ENCODE measurements around the gene ITGA2B.
"Not testable (repeated sequence)": the region's sequence is repeated elsewhere in the genome, so short reads cannot be mapped to it uniquely, and the experiment has no call there.

The ITGA2B gene

DNA sequence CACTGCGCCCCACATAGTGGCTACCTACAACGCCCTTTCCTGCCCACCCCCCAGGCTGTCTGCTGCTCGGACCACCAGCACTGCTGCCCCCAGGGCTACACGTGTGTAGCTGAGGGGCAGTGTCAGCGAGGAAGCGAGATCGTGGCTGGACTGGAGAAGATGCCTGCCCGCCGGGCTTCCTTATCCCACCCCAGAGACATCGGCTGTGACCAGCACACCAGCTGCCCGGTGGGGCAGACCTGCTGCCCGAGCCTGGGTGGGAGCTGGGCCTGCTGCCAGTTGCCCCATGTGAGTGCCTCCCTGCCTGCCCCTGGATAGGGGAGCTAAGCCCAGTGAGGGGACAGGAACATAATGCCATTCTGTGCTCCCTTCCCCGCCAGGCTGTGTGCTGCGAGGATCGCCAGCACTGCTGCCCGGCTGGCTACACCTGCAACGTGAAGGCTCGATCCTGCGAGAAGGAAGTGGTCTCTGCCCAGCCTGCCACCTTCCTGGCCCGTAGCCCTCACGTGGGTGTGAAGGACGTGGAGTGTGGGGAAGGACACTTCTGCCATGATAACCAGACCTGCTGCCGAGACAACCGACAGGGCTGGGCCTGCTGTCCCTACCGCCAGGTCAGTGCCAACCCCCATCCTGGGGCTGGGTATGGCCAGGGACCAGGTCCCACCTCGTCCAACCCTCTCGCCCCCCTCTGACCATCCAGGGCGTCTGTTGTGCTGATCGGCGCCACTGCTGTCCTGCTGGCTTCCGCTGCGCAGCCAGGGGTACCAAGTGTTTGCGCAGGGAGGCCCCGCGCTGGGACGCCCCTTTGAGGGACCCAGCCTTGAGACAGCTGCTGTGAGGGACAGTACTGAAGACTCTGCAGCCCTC, 37.3 kb downstream of the ITGA2B start:
- DNase-seq (ENCODE audit: low spot score) = no peak

DNA sequence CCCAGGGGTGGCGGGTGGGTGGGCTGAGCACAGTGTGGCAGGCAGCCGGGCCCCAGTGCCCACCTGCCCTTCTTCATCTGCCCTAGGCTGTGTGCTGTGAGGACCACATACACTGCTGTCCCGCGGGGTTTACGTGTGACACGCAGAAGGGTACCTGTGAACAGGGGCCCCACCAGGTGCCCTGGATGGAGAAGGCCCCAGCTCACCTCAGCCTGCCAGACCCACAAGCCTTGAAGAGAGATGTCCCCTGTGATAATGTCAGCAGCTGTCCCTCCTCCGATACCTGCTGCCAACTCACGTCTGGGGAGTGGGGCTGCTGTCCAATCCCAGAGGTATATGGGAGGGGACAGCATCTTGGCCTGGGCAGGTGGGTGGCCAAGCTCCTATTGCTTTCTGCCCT, 38.0 kb downstream of the ITGA2B start:
- no peak for DNase-seq (ENCODE audit: low spot score)

DNA sequence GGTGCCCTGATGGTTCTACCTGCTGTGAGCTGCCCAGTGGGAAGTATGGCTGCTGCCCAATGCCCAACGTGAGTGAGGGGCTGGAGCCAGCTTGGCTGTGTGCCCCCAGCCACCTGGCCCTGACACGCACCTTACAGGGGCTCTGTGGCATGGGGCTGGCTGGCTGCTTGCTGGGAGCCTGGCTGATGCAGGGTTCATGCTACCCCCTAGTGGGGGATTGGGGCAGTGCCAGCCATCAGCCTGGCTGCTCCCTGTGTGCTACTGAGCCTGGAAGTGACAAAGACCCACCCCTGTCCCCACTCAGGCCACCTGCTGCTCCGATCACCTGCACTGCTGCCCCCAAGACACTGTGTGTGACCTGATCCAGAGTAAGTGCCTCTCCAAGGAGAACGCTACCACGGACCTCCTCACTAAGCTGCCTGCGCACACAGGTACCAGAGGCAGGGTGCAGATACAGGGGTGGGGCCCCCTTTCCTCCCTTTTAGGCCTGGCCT, 38.7 kb downstream of the ITGA2B start:
- DNase-seq (ENCODE audit: low spot score) = peak; percentile 59

DNA sequence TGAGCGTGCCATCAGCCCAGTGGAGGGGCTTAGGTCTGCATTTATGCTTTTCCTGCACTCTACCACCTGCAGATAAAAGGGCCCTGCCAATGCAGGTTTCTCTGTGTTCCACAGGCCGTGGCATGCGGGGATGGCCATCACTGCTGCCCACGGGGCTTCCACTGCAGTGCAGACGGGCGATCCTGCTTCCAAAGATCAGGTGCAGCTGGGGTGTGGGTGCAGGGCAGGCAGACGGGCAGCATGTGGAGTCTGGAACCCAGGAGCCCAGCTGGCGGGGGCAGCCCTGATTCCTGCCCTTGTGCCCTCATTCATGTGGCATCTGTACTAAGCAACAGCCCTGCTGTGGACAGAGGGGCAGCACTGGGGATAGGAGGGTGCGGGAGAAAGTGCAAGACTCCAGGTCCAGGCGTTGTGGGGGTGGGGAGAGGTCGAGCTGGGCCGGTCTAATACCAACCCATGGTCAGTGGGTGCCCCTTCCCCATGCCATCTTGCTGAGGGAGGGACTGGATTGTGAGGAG, 39.8 kb downstream of the ITGA2B start:
- no peak for DNase-seq (ENCODE audit: low spot score)

DNA sequence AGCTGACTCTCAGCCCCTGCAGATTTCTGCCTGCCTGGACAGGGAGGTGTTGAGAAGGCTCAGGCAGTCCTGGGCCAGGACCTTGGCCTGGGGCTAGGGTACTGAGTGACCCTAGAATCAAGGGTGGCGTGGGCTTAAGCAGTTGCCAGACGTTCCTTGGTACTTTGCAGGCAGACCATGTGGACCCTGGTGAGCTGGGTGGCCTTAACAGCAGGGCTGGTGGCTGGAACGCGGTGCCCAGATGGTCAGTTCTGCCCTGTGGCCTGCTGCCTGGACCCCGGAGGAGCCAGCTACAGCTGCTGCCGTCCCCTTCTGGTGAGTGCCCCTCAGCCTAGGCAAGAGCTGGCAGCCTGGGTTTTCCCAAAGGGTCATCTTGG, 40.5 kb downstream of the ITGA2B start:
- DNase-seq (ENCODE audit: low spot score) = no peak

DNA sequence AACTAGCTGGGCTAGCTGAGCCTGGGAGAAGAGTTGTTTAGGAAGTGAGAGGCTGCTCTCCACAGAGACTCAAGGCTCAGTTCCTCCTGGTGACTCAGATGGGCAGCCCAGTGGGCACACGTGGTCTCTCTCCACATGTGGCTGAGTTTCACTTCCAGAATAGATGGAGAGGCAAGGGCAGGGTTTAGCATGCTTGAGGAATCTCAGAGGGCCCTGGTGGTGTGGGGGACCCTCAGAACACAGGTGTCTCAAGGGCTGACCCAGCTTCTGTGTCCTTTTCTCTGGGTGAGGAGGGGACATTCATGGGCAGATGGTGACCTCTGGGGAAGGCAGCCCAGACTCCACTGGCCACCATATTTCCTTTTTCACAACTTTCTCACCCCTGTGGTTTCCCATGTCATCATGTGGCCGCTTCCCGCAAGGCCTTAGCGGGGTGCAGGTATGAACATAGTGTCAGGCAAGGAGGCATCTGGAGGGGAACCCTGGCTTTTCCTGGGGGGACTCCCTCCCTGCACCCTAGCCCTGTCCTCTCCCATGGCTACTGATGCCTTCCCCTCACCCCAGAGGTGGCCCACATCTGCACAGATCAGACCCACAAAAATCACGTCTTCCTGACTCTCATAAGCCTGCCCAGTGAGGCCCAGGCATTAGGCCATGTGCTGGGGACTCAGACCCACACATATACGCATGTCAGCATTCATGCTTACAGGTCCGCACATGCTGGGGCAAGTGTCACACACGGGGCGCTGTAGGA, 41.0 kb downstream of the ITGA2B start:
- DNase-seq (ENCODE audit: low spot score) = no peak

DNA sequence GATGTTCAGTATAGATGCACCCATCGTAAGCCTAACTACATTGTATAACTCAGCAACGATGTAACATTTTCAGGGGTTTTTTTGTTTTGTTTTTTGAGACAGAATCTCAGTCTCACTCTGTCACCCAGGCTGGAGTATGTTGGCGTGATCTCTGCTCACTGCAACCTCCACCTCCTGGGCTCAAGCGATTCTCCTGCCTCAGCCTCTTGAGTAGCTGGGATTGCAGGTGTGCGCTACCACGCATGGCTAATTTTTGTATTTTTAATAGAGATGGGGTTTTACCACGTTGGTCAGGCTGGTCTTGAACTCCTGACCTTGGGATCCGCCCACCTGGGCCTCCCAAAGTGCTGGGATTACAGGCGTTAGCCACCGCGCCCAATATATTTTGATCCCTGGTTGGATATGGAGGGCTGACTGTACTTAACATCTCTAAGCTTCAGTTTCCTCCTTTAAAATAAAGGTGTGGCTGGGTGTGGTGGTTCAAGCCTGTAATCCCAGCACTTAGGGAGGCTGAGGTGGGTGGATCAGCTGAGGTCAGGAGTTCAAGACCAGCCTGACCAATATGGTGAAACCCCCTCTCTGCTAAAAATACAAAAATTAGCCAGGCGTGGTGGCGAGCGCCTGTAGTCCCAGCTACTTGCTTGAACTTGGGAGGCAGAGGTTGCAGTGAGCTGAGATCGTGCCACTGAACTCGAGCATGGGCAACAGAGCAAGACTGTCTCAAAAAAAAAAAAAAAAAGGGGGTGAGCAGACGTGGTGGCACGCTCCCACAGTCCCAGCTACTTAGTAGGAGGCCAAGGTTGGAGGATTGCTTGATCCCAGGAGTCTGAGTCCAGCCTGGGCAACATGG, 42.0 kb downstream of the ITGA2B start:
- not testable (repeated sequence) for DNase-seq (ENCODE audit: low spot score)

DNA sequence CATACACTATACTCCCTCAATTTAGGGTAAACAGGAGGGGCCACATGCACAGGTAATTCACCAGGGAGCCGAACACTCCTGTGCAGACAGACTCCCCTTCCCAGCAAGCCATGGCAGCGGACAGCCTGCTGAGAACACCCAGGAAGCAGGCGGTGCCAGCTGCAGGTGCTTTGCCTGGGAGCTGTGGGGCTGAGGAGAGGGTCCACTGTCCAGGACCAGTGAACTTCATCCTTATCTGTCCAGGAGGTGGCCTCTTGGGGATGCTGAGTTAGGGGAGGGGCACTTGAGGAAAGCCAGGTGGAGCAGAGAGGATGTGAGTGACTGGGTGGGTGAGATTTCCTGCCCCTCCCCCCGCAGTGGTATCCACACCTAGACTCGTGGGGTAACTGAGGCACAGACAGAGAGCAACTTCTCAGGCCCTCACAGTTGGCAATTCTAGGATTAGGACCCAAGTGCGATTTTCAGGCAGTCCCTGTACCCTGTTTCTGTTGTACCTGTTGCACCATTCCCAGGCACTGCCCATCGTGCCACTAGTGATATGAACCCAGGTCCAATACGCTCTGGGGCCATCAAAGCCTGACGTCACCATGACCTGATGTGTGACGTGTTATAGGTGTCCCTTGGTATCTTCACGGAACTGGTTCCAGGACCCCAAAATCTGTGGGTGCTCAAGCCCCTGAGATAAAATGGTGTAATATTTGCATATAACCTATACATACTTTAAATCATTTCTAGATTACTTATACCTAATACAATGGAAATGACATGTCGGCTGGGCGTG, 43.2 kb downstream of the ITGA2B start:
- DNase-seq (ENCODE audit: low spot score) = no peak

DNA sequence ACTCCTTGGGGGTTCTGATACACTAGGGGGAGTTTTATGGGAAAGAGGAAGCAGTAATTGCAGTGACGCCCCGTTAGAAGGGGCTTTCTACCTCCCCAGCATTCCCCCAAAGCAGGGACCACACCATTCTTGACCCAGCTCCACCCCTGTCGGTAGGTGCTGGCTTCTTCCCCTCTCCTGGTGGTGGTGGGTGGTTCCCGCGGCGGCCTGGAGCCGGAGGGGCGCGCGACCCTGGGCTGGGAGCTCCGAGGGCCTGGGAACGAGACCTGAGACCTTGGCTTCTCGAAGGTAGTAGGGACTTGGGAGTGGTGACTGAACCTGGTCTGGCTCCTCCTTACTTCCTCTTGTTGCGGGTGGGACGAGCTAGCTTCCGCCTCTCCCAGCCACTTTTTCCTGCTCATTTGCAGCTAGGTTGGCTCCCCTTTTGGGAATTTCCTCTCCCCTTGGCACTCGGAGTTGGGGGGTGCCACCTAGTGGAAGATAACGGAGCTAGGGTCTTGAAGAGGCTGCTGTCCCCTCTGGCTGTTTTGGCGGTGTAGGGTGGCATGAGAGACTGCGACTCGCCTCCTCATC, 43.9 kb downstream of the ITGA2B start:
- peak; percentile 92 for DNase-seq (ENCODE audit: low spot score)

DNA sequence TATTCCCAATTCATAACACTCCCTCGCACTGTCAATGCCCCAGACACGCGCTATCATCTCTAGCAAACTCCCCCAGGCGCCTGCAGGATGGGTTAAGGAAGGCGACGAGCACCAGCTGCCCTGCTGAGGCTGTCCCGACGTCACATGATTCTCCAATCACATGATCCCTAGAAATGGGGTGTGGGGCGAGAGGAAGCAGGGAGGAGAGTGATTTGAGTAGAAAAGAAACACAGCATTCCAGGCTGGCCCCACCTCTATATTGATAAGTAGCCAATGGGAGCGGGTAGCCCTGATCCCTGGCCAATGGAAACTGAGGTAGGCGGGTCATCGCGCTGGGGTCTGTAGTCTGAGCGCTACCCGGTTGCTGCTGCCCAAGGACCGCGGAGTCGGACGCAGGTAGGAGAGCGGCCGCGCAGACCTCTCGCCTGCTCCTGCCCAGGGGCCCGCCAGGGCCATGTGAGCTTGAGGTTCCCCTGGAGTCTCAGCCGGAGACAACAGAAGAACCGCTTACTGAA, 44.5 kb downstream of the ITGA2B start, which contains the start of gene GRN:
GRN (plus strand) TSS at position 364 of the 515 bp plus-strand sequence. CDS start 3,863 bp downstream, outside the sequence.
- DNase-seq (ENCODE audit: low spot score) = peak; percentile 100

DNA sequence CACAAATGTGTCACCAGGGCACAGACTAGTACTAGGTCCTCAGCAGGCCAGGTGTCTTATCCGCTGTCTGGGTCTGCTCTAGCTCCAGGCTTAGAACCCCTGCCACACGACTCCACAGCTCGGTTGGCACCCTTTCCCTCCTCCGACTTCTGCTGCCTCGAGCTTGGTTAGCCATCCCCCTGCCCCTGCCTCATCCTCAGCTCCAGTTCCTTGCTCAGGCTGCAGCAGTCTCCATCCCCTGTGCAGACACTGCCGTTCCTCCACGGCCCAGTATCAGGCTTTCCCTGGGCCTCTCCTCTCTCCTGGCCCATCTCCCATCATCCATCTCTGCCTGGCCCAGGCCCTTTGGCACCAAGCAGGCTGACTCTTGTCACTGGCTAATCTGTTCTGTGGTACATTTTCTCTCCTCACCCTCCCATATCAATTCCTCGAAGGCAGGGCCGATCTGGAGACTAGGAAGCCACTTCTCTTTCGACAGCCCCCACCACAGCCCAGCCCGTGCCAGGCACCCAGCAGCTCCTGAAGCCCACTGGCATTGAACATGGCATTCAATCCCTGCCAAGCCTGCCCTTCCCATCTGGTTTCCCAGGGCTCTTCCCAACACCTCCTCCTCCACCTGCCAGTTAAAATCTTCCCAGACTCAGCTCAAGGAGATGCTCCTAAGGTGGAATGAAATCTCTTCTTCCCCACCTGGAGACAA, 45.8 kb downstream of the ITGA2B start:
- DNase-seq (ENCODE audit: low spot score) = peak; percentile 50

DNA sequence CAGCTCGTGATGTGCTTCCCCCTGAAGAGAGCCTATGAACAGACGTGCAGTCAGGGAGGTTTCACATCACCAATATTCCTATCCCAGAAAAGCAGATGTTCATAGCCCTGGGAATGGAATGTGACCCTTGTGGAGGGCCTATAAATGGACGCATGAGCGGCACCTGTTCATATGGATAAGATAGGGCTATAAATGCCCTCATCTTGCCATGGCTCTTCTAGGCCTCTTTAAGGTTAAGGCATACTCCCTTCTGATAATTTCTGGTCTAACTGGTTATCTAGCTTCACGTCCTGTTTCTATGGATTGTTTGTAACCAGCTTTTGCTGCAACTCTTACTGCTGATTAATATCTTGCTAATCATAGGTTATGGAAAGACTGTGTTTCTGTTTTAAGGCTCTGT, 48.9 kb downstream of the ITGA2B start:
- not testable (repeated sequence) for DNase-seq (ENCODE audit: low spot score)

DNA sequence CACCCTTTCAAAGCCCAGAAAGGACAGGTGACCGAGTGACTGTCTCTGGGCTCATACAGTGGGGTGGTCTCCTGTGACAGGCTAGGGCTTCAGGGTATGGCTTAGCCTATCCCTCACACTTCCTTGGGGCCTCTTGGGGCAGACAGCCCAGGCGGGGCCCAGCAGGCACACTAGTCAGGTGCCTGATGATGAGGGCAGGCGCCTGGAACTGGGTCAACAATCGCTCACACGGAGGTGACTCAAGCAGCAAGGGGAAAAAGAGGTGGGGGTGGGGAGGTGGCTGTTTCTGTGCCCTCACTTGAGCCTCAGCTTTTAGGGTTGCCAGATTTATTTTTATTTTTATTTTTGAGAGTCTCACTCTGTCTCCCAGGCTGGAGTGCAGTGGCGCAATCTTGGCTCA, 50.7 kb downstream of the ITGA2B start:
- DNase-seq (ENCODE audit: low spot score) = no peak

DNA sequence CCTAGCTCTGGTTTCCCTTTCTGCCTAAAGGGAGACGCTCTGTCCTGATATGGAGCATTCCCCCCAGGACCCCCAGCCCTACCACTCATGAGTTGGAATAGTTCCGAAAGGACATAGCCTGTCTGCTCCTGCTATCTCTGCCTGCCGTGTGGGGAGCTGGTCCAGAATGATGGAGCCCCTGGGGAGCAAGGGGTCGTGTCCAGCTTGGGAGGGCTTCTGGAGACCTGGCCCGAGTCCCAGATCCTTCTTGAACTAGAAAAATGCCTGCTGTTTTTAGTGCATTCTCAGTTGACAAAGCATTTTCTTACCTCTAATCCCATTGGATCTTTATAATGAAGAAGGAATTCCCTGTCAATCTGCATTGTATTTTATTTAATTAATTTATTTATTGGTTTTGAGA, 53.5 kb downstream of the ITGA2B start:
- DNase-seq (ENCODE audit: low spot score) = no peak

DNA sequence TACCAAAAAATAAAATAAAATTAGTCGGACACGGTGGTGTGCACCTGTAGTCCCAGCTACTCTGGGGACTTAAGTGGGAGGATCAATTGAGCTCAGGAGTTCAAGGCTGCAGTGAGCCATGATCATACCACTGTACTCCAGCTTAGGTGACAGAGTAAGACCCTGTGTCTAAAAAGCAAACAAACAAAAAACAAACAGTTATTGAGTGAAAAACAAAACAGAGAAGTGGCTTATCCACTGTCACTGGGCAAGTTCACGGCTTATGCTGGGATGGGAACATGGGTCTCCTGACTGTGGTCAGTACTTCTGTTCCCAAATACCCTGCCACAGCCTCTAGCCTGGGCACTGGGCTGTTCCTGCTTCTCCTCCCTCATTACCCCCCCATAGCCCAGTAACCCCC, 53.9 kb downstream of the ITGA2B start:
- DNase-seq (ENCODE audit: low spot score) = no peak

DNA sequence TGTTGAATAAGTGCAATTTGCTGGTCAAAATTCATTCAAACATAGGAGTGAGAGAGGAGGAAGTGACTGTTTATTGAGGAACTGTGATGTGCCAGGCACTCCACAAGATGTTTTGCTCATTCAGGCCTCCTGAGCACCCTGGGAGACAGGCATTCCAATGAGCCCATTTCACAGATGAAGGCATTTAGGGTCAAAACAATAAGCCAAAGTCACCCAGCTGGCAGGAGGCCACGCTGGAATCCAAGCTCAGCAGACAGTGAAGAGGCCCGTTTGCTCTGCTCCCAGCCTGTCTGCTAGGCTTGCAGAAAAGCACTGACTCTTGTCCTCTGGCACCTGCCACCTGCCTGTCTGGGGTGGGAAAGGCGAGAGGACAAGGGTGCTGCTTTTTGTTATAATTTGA, 54.7 kb downstream of the ITGA2B start:
- no peak for DNase-seq (ENCODE audit: low spot score)

DNA sequence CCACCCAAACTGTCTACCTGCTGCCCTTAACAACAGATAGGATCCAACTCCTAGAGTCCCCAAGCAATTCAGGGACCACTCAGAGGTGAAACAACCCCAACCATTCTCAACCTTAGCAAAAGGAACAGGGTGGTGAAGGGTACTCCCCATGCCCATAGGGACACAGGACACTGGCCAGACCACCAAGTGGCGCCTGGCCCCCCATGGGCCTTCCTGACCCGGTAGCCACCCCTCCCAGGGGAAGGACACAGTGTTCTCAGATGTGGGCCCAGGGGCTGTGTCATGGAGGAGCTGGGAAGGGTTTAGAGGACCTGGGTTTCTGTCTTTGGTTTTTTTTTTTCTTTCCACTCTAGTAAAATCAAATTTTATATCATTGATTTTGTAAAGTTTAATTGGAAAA, 55.1 kb downstream of the ITGA2B start:
- no peak for DNase-seq (ENCODE audit: low spot score)

DNA sequence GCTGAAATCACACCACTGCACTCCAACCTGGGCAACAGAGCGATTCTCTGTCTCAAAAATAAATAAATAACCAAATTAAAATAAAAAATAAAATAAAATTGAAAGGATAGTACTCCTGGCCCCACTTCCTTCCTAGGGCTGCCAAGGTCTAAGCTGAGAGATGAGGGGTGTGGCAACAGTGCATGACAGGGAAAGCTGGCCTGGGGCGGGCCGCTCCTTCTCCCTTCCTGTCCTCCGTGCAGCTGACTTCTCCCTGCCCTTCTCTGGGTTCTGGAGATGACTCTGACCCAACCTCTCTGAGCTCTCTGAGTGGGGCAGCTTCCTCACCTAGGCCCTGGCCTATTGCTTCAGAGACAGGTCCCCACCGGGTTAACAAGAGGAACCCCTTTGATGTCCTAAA, 56.1 kb downstream of the ITGA2B start:
- DNase-seq (ENCODE audit: low spot score) = no peak

DNA sequence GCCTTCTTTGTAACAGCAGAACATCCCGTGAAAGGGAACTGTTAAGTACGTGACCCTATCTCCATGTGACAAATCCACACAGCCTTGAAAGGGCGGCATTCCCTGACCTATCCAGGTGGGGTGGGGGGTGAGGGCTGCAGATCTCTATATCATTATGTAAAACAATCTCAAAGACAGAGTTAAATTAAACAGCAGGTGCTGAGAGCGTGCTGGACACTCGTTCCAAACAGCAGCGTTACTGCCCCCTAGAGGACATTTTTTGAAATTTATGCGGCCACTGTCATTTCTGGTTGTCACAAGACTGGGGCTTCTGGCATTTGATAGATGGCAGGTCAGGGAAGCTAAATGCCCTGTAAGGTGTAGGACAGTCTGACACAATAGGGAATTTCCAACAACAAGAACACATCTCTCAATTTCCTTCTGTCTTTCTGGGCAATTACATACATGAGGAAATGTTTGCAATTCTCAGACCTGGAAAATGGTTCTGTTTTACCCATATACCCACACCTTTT, 58.1 kb downstream of the ITGA2B start:
- peak; percentile 92 for DNase-seq (ENCODE audit: low spot score)

DNA sequence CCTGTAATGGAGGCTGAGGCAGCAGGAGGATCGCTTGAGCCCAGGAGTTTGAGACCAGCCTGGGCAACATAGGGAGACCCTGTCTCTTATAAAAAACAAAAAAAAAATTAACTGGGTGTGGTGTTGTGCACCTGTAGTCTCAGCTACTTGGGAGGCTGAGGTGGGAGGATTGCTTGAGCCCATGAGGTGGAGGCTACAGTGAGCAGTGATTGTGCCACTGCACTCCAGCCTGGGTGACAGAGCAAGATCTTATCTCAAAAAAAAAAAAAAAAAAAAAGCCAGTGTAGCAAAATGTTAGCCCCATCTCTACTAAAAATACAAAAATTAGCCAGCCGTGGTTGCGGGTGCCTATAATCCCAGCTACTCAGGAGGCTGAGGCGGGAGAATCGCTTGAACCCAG, 59.2 kb downstream of the ITGA2B start:
- not testable (repeated sequence) for DNase-seq (ENCODE audit: low spot score)

All from cerebellar cortex (tissue), 1 donor.